GM06990 (cell line): Measurements from ENCODE around the gene GPATCH2.
"Not testable (repeated sequence)": the region's sequence is repeated elsewhere in the genome, so short reads cannot be mapped to it uniquely, and the experiment has no call there.

Experiments used
- DNase-seq: peaks from one replicate; pipeline ENCODE4 v3.0.0-alpha.2; 2011; ENCODE audit not compliant: insufficient read length; ENCODE audit errors: extremely low read depth
- H3K27me3 ChIP-seq: replicated peaks from 2 replicates; pipeline ENCODE4 v1.6.0; 2011; ENCODE audit warnings: low read length; ENCODE audit not compliant: control insufficient read depth, insufficient read depth
- H3K36me3 ChIP-seq: 2 replicates; pipeline ENCODE4 v1.5.1; 2011; ENCODE audit warnings: low read length; ENCODE audit not compliant: control insufficient read depth, insufficient read depth
- H3K4me3 ChIP-seq: replicated peaks from 2 replicates; pipeline ENCODE4 v1.5.1; 2011; ENCODE audit warnings: low read depth, mild to moderate bottlenecking, control low read depth, low read length
- TF ChIP-seq, protein P1 (sequence below): IDR thresholded peaks from 2 replicates; pipeline ENCODE4 v1.5.1; 2011; ENCODE audit warnings: low read length, control low read depth, mild to moderate bottlenecking, inconsistent platforms; ENCODE audit not compliant: insufficient read depth, poor library complexity, severe bottlenecking

The GPATCH2 gene

DNA sequence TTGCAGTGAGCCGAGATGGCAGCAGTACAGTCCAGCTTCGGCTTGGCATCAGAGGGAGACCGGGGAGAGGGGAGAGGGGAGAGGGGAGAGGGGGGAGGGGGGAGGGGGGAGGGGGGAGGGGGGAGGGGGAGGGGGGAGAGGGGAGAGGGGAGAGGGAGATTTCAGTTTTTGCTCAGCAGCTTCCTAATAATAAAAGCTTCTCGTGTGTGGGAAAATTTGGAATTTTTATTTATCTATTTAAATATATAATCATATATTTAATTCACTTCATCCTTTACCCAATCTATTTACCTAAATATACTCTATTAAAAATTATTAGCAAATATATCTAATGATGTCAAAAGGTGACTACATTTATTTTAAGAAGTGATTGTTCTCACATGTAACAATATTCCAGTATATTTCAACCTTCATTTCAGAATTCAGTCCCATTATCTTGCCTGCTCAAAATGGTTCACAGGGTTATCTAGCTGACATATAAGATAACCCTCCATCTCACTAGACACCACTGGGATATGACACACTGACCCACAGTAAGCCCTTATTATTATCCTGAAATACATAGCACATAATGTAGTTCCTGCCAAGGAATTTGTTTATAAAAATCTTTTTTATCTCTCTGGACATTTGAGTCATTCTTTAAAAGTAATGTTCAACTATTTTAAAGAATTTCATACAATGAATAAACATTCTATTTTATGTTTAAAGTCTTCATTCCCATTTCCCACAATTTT lies 105.9 kb downstream of the GPATCH2 start:
- Histone ChIP-seq H3K36me3 (no peaks in the 10 kb centered on the region), H3K27me3 (no peaks in the 10 kb centered on the region), H3K4me3 (no peak overlapping the region)
- DNase-seq = no peak
- TF ChIP-seq, protein P1, sequence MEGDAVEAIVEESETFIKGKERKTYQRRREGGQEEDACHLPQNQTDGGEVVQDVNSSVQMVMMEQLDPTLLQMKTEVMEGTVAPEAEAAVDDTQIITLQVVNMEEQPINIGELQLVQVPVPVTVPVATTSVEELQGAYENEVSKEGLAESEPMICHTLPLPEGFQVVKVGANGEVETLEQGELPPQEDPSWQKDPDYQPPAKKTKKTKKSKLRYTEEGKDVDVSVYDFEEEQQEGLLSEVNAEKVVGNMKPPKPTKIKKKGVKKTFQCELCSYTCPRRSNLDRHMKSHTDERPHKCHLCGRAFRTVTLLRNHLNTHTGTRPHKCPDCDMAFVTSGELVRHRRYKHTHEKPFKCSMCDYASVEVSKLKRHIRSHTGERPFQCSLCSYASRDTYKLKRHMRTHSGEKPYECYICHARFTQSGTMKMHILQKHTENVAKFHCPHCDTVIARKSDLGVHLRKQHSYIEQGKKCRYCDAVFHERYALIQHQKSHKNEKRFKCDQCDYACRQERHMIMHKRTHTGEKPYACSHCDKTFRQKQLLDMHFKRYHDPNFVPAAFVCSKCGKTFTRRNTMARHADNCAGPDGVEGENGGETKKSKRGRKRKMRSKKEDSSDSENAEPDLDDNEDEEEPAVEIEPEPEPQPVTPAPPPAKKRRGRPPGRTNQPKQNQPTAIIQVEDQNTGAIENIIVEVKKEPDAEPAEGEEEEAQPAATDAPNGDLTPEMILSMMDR = no peak

DNA sequence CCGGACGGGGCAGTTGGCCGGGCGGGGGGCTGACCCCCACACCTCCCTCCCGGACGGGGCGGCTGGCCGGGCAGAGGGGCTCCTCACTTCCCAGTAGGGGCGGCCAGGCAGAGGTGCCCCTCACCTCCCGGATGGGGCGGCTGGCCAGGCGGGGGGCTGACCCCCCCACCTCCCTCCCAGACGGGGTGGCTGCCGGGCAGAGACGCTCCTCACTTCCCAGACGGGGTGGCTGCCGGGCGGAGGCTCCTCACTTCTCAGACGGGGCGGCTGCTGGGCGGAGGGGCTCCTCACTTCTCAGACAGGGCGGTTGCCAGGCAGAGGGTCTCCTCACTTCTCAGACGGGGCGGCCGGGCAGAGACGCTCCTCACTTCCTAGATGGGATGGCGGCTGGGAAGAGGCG lies 107.0 kb downstream of the GPATCH2 start:
- DNase-seq, H3K27me3 ChIP-seq, H3K4me3 ChIP-seq, H3K36me3 ChIP-seq: not testable (repeated sequence)

DNA sequence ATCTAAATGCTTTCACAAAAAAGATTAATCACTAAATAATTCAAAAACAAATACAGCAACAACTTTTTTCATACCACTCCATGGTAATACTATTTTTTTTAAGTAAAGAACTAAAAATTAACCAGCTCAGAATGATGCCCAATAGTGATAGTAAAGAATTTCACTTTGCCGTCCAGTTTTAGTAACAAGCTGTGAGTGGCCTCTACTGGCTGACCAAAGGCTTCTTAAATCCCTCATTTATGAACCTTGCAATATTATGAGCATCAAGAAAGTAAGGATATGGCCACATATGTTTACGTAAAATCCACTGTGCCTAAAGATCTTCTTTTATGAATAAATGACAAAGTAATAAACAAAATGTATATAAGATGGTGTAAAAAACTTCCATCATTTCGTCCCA lies 108.6 kb downstream of the GPATCH2 start:
- H3K4me3 ChIP-seq = no peak overlapping the region
- no peak for DNase-seq
- TF ChIP-seq, protein P1 = no peak
- no peaks in the 10 kb centered on the region for H3K27me3 ChIP-seq
- H3K36me3 ChIP-seq = no peaks in the 10 kb centered on the region

DNA sequence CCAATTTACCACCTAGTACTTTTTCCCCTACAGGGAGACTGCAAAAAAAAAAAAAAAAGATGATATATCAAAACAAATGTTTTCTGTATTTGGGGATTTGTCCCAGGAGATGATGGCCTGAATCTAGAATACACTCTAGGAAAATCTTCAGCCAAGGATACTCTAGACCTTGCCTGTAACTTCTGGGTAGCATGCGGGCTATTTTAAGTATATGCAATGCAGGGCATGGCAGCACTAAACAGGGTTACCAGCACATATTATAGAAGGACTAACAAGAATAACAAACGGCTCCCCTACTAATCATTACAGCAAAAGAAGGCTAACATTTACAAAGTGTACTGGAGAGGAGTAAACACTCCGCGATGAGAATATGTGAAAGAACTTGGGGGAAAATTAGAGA lies 109.6 kb downstream of the GPATCH2 start:
- DNase-seq = no peak
- no peaks in the 10 kb centered on the region for H3K36me3 ChIP-seq
- H3K4me3 ChIP-seq = no peak overlapping the region
- TF ChIP-seq, protein P1 = no peak
- no peaks in the 10 kb centered on the region for H3K27me3 ChIP-seq

DNA sequence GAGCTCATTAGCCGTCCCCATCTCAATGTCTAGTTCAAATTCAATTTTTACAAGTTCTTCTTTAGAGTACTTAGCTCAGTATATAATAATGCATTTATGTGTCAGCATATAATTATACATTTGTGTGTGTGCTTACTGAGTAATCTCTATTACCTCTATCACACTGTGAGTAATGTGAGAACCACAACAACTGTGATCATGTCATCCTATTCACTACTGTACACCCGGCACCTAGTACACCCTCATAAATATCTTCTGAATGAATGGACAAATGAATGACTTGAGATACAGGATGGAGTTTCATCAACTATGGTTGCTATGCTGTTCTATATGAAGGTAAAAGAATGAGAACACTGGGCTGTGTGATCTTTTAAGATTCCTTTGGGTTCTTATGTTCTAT lies 124.0 kb downstream of the GPATCH2 start:
- TF ChIP-seq, protein P1 = no peak
- no peaks in the 10 kb centered on the region for H3K36me3 ChIP-seq
- DNase-seq = no peak
- H3K27me3 ChIP-seq = no peaks in the 10 kb centered on the region
- no peak overlapping the region for H3K4me3 ChIP-seq

DNA sequence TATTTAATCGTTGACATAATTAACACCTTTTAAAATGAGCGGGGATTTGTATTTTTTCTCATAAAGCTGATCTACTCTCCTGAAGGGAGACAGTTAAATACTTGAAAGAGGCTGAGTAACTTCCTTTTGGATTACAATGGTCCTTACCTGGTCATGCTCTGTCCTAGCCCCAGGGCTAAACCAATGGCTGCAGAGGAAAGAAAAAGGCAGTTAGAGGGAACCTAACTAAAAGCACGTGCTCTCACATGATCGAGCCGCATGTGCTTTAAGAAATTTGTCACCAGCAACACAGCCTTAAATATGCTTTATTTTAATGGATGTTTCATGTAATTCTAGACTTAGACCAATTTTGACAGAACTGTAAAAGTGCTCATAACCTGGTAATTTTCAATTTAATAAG lies 132.7 kb downstream of the GPATCH2 start:
- Histone ChIP-seq H3K27me3 (no peaks in the 10 kb centered on the region), H3K4me3 (no peak overlapping the region), H3K36me3 (no peaks in the 10 kb centered on the region)
- TF ChIP-seq, protein P1 = no peak
- DNase-seq = no peak
